SK-N-SH treated with all-trans-retinoic acid at 6 μM for 48 hours (cell line): ENCODE results near the gene MC4R.

Experiments used
- ARNTL ChIP-seq: fragments of 450-650 bp; formaldehyde crosslinking; IDR thresholded peaks from 2 replicates; pipeline ENCODE4 v1.5.0; 2020; ENCODE audit warnings: low read depth, mild to moderate bottlenecking, moderate library complexity, borderline replicate concordance
- BACH2 ChIP-seq: fragments of 250-450 bp; sonication (Bioruptor Pico); IDR thresholded peaks from 2 replicates; pipeline ENCODE4 v1.9.0; 2021; ENCODE audit warnings: mild to moderate bottlenecking, borderline replicate concordance
- CREB5 ChIP-seq: fragments of 250-450 bp; sonication (Bioruptor Pico); IDR thresholded peaks from 2 replicates; pipeline ENCODE4 v1.5.1; 2020; ENCODE audit warnings: low read depth, mild to moderate bottlenecking, moderate library complexity
- CSDC2 ChIP-seq: fragments of 250-450 bp; sonication (Bioruptor Pico); IDR thresholded peaks from 2 replicates; pipeline ENCODE4 v1.5.0; 2020; ENCODE audit warnings: mild to moderate bottlenecking, moderate library complexity
- ISL1 ChIP-seq: fragments of 250-450 bp; sonication (Bioruptor Pico); IDR thresholded peaks from 2 replicates; pipeline ENCODE4 v2.1.2; 2022; ENCODE audit warnings: mild to moderate bottlenecking, moderate library complexity
- PATZ1 ChIP-seq: fragments of 250-450 bp; sonication (Bioruptor Pico); IDR thresholded peaks from 2 replicates; pipeline ENCODE4 v1.8.0; 2020; ENCODE audit warnings: mild to moderate bottlenecking, moderate library complexity, borderline replicate concordance
- POU6F1 ChIP-seq: fragments of 250-450 bp; sonication (Bioruptor Pico); IDR thresholded peaks from 2 replicates; pipeline ENCODE4 v1.8.0; 2021; ENCODE audit warnings: low read depth, mild to moderate bottlenecking, moderate library complexity, borderline replicate concordance
- RARB ChIP-seq: fragments of 250-450 bp; sonication (Bioruptor Pico); IDR thresholded peaks from 2 replicates; pipeline ENCODE4 v1.8.0; 2021; ENCODE audit warnings: mild to moderate bottlenecking, moderate library complexity
- TCF4 ChIP-seq: fragments of 250-450 bp; sonication (Bioruptor Pico); IDR thresholded peaks from 2 replicates; pipeline ENCODE4 v1.8.0; 2021; ENCODE audit warnings: mild to moderate bottlenecking, moderate library complexity, borderline replicate concordance
- ZFP3 ChIP-seq: fragments of 250-450 bp; sonication (Bioruptor Pico); IDR thresholded peaks from 2 replicates; pipeline ENCODE4 v1.5.0; 2020; ENCODE audit warnings: mild to moderate bottlenecking, moderate library complexity

GRCh38 chr18:60350941-60351340 lies 21.6 kb downstream of the MC4R start:
- TF ChIP-seq BACH2, result no peak
- TF ChIP-seq ZFP3, result no peak
- no peak for TF ChIP-seq CSDC2 (CRISPR knock-in tag)
- no peak for TF ChIP-seq TCF4 (CRISPR knock-in tag)
- no peak for TF ChIP-seq PATZ1 (CRISPR knock-in tag)
- no peak for TF ChIP-seq ARNTL (CRISPR knock-in tag)
- TF ChIP-seq RARB (CRISPR knock-in tag), result no peak
- TF ChIP-seq POU6F1, result no peak
- no peak for TF ChIP-seq ISL1 (CRISPR knock-in tag)
- no peak for TF ChIP-seq CREB5 (CRISPR knock-in tag)
